Anterior cingulate cortex (tissue), 58 donors: ENCODE data around the gene CHRM4.

ENCODE experiments used
- DNase-seq, 58 donors: peaks; one replicate each; lab custom pipeline; 2025; lab: John Stamatoyannopoulos, UW

Gene CHRM4

GRCh38 chr11:46335890-46336562 lies 55.5 kb downstream of the CHRM4 start:
- peak in 48 of 58 donors; percentile 37 to 95 (median 74) for DNase-seq

- no peak for DNase-seq
Observed at GRCh38 chr11:46335271-46335670, 56.3 kb downstream of the CHRM4 start.

- DNase-seq = no peak
Observed at GRCh38 chr11:46334211-46334610, 57.4 kb downstream of the CHRM4 start.
